ENCODE measurements around the gene HERPUD1. TPM values are rescaled to one million over a fixed set of nuclear protein-coding genes. Genes with fewer than 3 reads are reported as not detected.
A peak's percentile ranks its signal among the peaks of the same experiment; 100 is the strongest.
"Not testable (repeated sequence)": the region's sequence is repeated elsewhere in the genome, so short reads cannot be mapped to it uniquely, and the experiment has no call there.

HERPUD1 gene
- total and polyA plus RNA-seq, 8 donors, result 78.2 to 298 (median 203) TPM

DNA sequence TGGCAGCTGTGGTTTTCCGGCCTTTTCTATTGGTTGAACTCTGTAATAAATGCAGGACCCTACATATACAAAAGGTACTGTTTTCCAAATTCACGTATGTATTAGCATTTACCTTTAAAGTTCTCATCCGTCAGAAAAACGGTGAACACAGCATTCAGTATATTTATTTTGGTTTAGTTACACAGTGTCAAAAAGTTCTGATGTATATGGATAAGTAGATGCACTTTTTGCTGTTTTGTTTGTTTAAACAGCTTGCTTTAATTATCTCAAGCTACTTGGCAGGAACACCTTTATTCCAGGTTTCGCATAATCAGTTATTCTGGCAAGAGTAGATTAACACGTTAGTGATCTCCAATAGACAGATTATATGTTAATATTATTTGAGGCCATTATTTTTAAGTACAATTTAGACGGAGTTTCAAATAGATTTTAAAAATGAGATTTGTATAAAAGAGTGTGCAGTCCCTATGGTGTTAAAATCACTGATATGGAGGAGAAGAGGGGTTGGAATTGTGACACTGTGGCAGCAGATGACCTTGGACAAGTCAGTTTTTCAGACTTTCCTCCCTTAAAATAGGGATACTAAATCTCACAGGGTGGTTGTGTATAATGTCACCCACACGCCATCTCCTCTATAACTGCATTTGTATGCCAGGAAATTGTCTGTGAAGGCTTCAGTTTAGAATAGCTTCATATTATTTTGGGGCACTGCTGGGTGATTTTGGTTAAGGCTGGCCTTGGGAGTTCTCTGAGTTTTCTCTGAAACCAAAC, 2.1 kb downstream of the HERPUD1 start:
- DNase-seq (no peak), ATAC-seq (no peak), FAIRE-seq (no peak)
- Histone ChIP-seq H3K27ac (peak overlapping the region; percentile 99 to 100 (median 99)), H3K4me3 (peak overlapping the region; percentile 99 to 100 (median 99)), H3K27me3 (no peaks in the 10 kb centered on the region), H3K36me3 (peaks cover 2 to 58% (median 33%) of the 10 kb centered on the region in 3 donors), H3K4me1 (peaks cover 10 to 56% (median 14%) of the 10 kb centered on the region in 3 donors), H3K9me3 (no peaks in the 10 kb centered on the region)
- 3% methylated on average over 8 of the region's 8 CpGs for WGBS, 2 donors
- intact Hi-C loops (cut with DNase I), result loop anchor here in 1 of 3 donors (5.0 kb wide), 1 partner anchor 62 kb away; no protein-coding TSS in a partner anchor
- TF ChIP-seq, protein P1, sequence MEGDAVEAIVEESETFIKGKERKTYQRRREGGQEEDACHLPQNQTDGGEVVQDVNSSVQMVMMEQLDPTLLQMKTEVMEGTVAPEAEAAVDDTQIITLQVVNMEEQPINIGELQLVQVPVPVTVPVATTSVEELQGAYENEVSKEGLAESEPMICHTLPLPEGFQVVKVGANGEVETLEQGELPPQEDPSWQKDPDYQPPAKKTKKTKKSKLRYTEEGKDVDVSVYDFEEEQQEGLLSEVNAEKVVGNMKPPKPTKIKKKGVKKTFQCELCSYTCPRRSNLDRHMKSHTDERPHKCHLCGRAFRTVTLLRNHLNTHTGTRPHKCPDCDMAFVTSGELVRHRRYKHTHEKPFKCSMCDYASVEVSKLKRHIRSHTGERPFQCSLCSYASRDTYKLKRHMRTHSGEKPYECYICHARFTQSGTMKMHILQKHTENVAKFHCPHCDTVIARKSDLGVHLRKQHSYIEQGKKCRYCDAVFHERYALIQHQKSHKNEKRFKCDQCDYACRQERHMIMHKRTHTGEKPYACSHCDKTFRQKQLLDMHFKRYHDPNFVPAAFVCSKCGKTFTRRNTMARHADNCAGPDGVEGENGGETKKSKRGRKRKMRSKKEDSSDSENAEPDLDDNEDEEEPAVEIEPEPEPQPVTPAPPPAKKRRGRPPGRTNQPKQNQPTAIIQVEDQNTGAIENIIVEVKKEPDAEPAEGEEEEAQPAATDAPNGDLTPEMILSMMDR (IDR thresholded peaks at IDR 0.05), result no peak

DNA sequence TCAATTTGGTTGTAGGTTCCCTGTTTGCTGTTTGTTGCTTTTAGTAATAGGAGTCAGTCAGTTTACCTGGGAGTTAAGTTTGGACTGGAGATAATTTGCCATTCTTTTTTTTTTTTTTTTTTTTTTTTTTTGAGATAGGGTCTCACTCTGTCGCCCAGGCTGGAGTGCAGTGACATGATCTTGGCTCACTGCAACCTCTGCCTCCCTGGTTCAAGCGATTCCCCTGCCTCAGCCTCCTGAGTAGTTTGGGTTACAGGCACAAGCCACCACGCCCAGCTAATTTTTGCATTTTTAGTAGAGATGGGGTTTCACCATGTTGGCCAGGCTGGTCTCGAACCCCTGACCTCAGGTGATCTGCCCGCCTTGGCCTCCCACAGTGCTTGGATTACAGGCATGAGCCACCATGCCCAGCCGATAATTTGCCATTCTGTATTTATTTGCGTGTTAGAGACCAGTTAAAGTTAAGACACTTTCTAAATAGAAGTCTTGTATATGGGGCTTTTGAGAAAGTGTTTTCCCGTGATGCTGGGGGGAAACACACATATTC, 2.7 kb downstream of the HERPUD1 start:
- not testable (repeated sequence) for FAIRE-seq, DNase-seq, ATAC-seq, H3K27me3 ChIP-seq, H3K9me3 ChIP-seq
- intact Hi-C loops (cut with DNase I), result loop anchor here in 1 of 3 donors (5.0 kb wide), 1 partner anchor 62 kb away; no protein-coding TSS in a partner anchor
- peak overlapping the region in 2 of 4 donors; percentile 99 to 100 for H3K27ac ChIP-seq
- H3K4me1 ChIP-seq, result peaks cover 14 to 62% (median 19%) of the 10 kb centered on the region in 3 donors
- H3K36me3 ChIP-seq, result peaks cover 8 to 64% (median 39%) of the 10 kb centered on the region in 3 donors
- 18 to 26% methylated on average over 8 of the region's 8 CpGs for WGBS, 2 donors
- peak overlapping the region; percentile 99 to 100 (median 99) for H3K4me3 ChIP-seq

DNA sequence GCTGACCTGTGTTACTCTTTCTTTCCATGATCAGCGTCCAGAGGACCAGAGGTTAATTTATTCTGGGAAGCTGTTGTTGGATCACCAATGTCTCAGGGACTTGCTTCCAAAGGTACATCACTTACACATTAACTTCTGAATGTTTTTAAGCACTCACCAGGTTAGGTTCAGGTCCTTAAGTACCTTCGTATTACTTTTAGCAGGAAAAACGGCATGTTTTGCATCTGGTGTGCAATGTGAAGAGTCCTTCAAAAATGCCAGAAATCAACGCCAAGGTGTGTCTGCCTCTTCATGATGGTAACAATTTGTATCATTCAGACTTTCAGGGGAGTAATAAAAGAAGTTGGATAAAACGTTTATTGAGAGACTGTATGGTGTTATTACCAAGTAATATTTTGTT, 3.3 kb downstream of the HERPUD1 start:
- ATAC-seq (no peak), FAIRE-seq (no peak), DNase-seq (no peak)
- peak overlapping the region in 1 of 4 donors; percentile 99 for H3K27ac ChIP-seq
- H3K27me3 ChIP-seq, result no peaks in the 10 kb centered on the region
- WGBS, 2 donors, result 10 to 12% methylated on average over 5 of the region's 5 CpGs
- TF ChIP-seq, protein P1 (IDR thresholded peaks at IDR 0.05), result no peak
- H3K4me3 ChIP-seq, result peak overlapping the region; percentile 99 to 100 (median 99)
- peaks cover 18 to 65% (median 19%) of the 10 kb centered on the region in 3 donors for H3K4me1 ChIP-seq
- peaks cover 13 to 69% (median 44%) of the 10 kb centered on the region in 3 donors for H3K36me3 ChIP-seq
- H3K9me3 ChIP-seq, result no peaks in the 10 kb centered on the region
- intact Hi-C loops (cut with DNase I), result no loop called here

DNA sequence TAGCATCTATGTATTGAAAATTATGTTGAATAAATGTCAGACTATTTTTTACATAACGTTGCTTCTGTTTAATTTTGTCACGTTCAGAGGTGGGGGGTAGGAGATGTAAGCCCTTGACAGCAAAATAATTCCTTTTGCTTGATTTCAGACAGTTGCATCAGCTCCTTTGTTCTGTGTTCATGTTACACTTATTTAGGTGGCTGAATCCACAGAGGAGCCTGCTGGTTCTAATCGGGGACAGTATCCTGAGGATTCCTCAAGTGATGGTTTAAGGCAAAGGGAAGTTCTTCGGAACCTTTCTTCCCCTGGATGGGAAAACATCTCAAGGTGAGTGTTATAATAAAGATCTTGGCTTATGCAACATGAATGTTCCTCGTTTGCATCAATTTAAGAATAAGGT, 4.5 kb downstream of the HERPUD1 start:
- peaks cover 14 to 57% (median 24%) of the 10 kb centered on the region in 3 donors for H3K4me1 ChIP-seq
- FAIRE-seq (no peak), ATAC-seq (no peak), DNase-seq (no peak)
- intact Hi-C loops (cut with DNase I), result no loop called here
- TF ChIP-seq, protein P1 (IDR thresholded peaks at IDR 0.05), result no peak
- 34% methylated on average over 5 of the region's 5 CpGs for WGBS, 2 donors
- no peak overlapping the region for H3K27ac ChIP-seq
- H3K27me3 ChIP-seq, result no peaks in the 10 kb centered on the region
- peaks cover 21 to 82% (median 57%) of the 10 kb centered on the region in 3 donors for H3K36me3 ChIP-seq
- H3K9me3 ChIP-seq, result no peaks in the 10 kb centered on the region
- H3K4me3 ChIP-seq, result peak overlapping the region in 3 of 4 donors; percentile 99 to 100 (median 99)

DNA sequence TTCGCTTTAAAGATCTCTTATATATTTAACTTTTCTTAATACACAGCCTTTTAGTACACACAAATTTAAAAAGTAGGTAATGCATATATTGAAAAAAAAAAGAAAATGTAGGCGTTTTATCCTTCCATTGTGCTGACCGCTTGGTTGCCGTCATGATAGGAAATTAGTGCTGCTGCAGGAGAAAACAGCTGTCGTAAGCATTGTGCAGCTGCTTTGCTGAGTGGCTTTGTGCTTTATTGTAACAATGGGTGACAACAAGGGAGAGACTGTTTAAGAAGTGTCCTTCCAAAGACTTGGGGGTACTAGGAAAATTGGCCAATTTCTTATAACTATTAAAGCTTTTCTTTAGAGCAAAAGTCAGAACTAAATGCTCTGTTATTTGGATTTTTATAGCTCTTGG, 5.0 kb downstream of the HERPUD1 start:
- no peak for ATAC-seq
- Histone ChIP-seq H3K4me1 (peaks cover 16 to 60% (median 28%) of the 10 kb centered on the region in 3 donors), H3K36me3 (peaks cover 21 to 87% (median 61%) of the 10 kb centered on the region in 3 donors), H3K4me3 (peak overlapping the region in 3 of 4 donors; percentile 99 to 100 (median 99)), H3K9me3 (no peaks in the 10 kb centered on the region), H3K27me3 (no peaks in the 10 kb centered on the region), H3K27ac (no peak overlapping the region)
- FAIRE-seq, result no peak
- no peak for DNase-seq
- intact Hi-C loops (cut with DNase I), result no loop called here
- TF ChIP-seq, protein P1 (IDR thresholded peaks at IDR 0.05), result no peak
- 34 to 38% methylated on average over 5 of the region's 5 CpGs for WGBS, 2 donors
